H1 (cell line): Measurements from ENCODE around the gene AMN. TPM values are rescaled to one million over a fixed set of nuclear protein-coding genes. Genes with fewer than 3 reads are reported as not detected.

Experiments used
- CTCF ChIA-PET: fragments of 300-600 bp; sonication (Branson Sonifier 250); formaldehyde crosslinking; loops from one replicate; lab custom pipeline; 2021; ENCODE audit not compliant: partially characterized antibody; lab: Charles Lee
- POLR2A ChIA-PET: fragments of 300-600 bp; sonication (Branson Sonifier 250); formaldehyde crosslinking; loops from one replicate; lab custom pipeline; 2021; ENCODE audit warnings: inconsistent platforms; ENCODE audit not compliant: partially characterized antibody; lab: Charles Lee
- DNase-seq, 2 experiments: peaks; one replicate each; pipeline versions ENCODE4 v3.0.0 to v3.0.0-alpha.2; 2010 to 2022; ENCODE audit warnings: low spot score in 2 of 2, low read depth in 1 of 2, mixed read lengths in 1 of 2
- FAIRE-seq: peaks from 2 replicates; lab custom pipeline; 2011; peaks lifted over from hg19 to GRCh38; lab: Jason Lieb, UNC
- H2AFZ ChIP-seq: 2 replicates; pipeline ENCODE4 v1.8.1; 2012; ENCODE audit warnings: low read length, inconsistent platforms
- H2AK5ac ChIP-seq: 2 replicates; pipeline ENCODE4 v1.6.1; 2013; ENCODE audit warnings: low read depth, low read length
- H2BK120ac ChIP-seq: replicated peaks from 2 replicates; pipeline ENCODE3; 2013; ENCODE audit warnings: low read depth, low read length, inconsistent platforms
- H2BK12ac ChIP-seq: 2 replicates; pipeline ENCODE4 v1.6.1; 2013; ENCODE audit warnings: low read depth, low read length
- H2BK15ac ChIP-seq: 2 replicates; pipeline ENCODE4 v1.6.1; 2013; ENCODE audit warnings: low read length
- H2BK20ac ChIP-seq: 2 replicates; pipeline ENCODE4 v1.6.1; 2013; ENCODE audit warnings: low read length
- H2BK5ac ChIP-seq: 2 replicates; pipeline ENCODE4 v1.6.1; 2013; ENCODE audit warnings: low read depth, low read length
- H3K14ac ChIP-seq: 2 replicates; pipeline ENCODE4 v1.6.1; 2013; ENCODE audit warnings: inconsistent platforms; ENCODE audit not compliant: insufficient read length
- H3K18ac ChIP-seq: 2 replicates; pipeline ENCODE4 v1.6.1; 2013; ENCODE audit warnings: low read length; ENCODE audit errors: extremely low read depth
- H3K23ac ChIP-seq: 2 replicates; pipeline ENCODE4 v1.6.1; 2013; ENCODE audit warnings: inconsistent platforms; ENCODE audit not compliant: insufficient read length
- H3K23me2 ChIP-seq: 2 replicates; pipeline ENCODE4 v1.6.1; 2013; ENCODE audit warnings: low read depth, low read length
- H3K27ac ChIP-seq: 2 replicates; pipeline ENCODE4 v1.6.1; 2011; ENCODE audit warnings: low read depth, low read length, inconsistent platforms
- H3K27me3 ChIP-seq, 4 experiments: replicated peaks in 1 of 4; 1 replicate in 1 of 4; 2 replicates in 3 of 4; pipeline versions ENCODE4 v1.6.1 to v1.8.1; 2011 to 2013; ENCODE audit warnings: low read length in 3 of 4, mild to moderate bottlenecking in 3 of 4, inconsistent platforms in 2 of 4, mixed read lengths in 2 of 4, moderate library complexity in 1 of 4; ENCODE audit not compliant: control insufficient read depth in 3 of 4, insufficient read depth in 3 of 4; ENCODE audit errors: extremely low read depth in 1 of 4
- H3K36me3 ChIP-seq, 4 experiments: 2 replicates each; pipeline versions ENCODE4 v1.6.1 to v1.8.1; 2011 to 2013; ENCODE audit warnings: mild to moderate bottlenecking in 4 of 4, low read length in 3 of 4, moderate library complexity in 2 of 4, control low read depth in 1 of 4, inconsistent platforms in 1 of 4; ENCODE audit not compliant: insufficient read depth in 4 of 4, control insufficient read depth in 2 of 4
- H3K4ac ChIP-seq: replicated peaks from 2 replicates; pipeline ENCODE3; 2013; ENCODE audit warnings: low read length, low read depth, mixed read lengths, inconsistent platforms; ENCODE audit not compliant: insufficient read length
- H3K4me1 ChIP-seq, 4 experiments: replicated peaks in 1 of 4; 1 replicate in 1 of 4; 2 replicates in 3 of 4; pipeline versions ENCODE4 v1.6.1 to v1.8.1; 2011 to 2013; ENCODE audit warnings: low read length in 3 of 4, inconsistent platforms in 2 of 4, mixed read lengths in 1 of 4; ENCODE audit not compliant: insufficient read depth in 4 of 4, control insufficient read depth in 3 of 4
- H3K4me2 ChIP-seq, 2 experiments: 2 replicates each; pipeline versions ENCODE4 v1.6.1 to v1.8.1; 2011 to 2013; ENCODE audit warnings: low read depth in 2 of 2, low read length in 2 of 2, control low read depth in 1 of 2, inconsistent platforms in 1 of 2, mild to moderate bottlenecking in 1 of 2; ENCODE audit not compliant: insufficient read depth in 1 of 2
- H3K4me3 ChIP-seq, 4 experiments: fragments of 200-600, 300-600 bp in 1 of 4; sonication (generic), shearing (Covaris generic), sonication (Bioruptor Twin) in 1 of 4; 2 replicates each; pipeline versions ENCODE4 v1.5.1 to v1.8.1; 2011 to 2016; ENCODE audit warnings: low read length in 4 of 4, low read depth in 3 of 4, control low read depth in 2 of 4, inconsistent platforms in 2 of 4, mild to moderate bottlenecking in 2 of 4, mixed read lengths in 1 of 4, moderate library complexity in 1 of 4; ENCODE audit not compliant: insufficient read depth in 2 of 4; ENCODE audit errors: extremely low read depth in 1 of 4
- H3K56ac ChIP-seq: replicated peaks from 2 replicates; pipeline ENCODE3; 2013; ENCODE audit warnings: low read depth, mild to moderate bottlenecking, mixed read lengths, low read length, inconsistent platforms; ENCODE audit not compliant: insufficient read length
- H3K79me1 ChIP-seq: 2 replicates; pipeline ENCODE4 v1.6.1; 2013; ENCODE audit warnings: low read depth, low read length, control low read depth
- H3K79me2 ChIP-seq, 2 experiments: 2 replicates each; pipeline versions ENCODE4 v1.6.1 to v1.8.1; 2012 to 2013; ENCODE audit warnings: low read length in 2 of 2, mild to moderate bottlenecking in 2 of 2, inconsistent platforms in 1 of 2; ENCODE audit not compliant: insufficient read depth in 2 of 2, control insufficient read depth in 1 of 2
- H3K9ac ChIP-seq, 4 experiments: replicated peaks in 1 of 4; 1 replicate in 1 of 4; 2 replicates in 3 of 4; pipeline versions ENCODE4 v1.6.1 to v1.8.1; 2011 to 2013; ENCODE audit warnings: low read depth in 3 of 4, low read length in 3 of 4, control low read depth in 2 of 4, mild to moderate bottlenecking in 2 of 4, moderate library complexity in 2 of 4, inconsistent platforms in 1 of 4; ENCODE audit errors: extremely low read depth in 1 of 4
- H3K9me3 ChIP-seq, 2 experiments: 2 replicates each; pipeline versions ENCODE4 v1.6.1 to v1.8.1; 2012 to 2013; ENCODE audit warnings: mild to moderate bottlenecking in 2 of 2, moderate library complexity in 2 of 2, control low read depth in 1 of 2, inconsistent platforms in 1 of 2, low read depth in 1 of 2, low read length in 1 of 2, mixed read lengths in 1 of 2; ENCODE audit not compliant: insufficient read depth in 2 of 2
- H4K20me1 ChIP-seq, 2 experiments: replicated peaks in 1 of 2; 2 replicates each; pipeline versions ENCODE3 to v1.8.1; 2011 to 2013; ENCODE audit warnings: inconsistent platforms in 2 of 2, low read length in 2 of 2, mild to moderate bottlenecking in 1 of 2; ENCODE audit not compliant: insufficient read depth in 2 of 2, control insufficient read depth in 1 of 2
- H4K5ac ChIP-seq: 2 replicates; pipeline ENCODE4 v1.6.1; 2013; ENCODE audit warnings: low read length, low read depth, mixed read lengths, inconsistent platforms; ENCODE audit not compliant: insufficient read length
- H4K8ac ChIP-seq: 2 replicates; pipeline ENCODE4 v1.8.0; 2013; ENCODE audit warnings: mild to moderate bottlenecking, moderate library complexity, low read length, inconsistent platforms; ENCODE audit not compliant: insufficient read depth; ENCODE audit errors: extremely low read depth
- H4K91ac ChIP-seq: replicated peaks from 2 replicates; pipeline ENCODE3; 2013; ENCODE audit warnings: low read length, mixed read lengths, inconsistent platforms; ENCODE audit not compliant: insufficient read length
- ASH2L ChIP-seq: fragments of 200-600, 300-600 bp; sonication (generic); IDR thresholded peaks from one replicate; pipeline ENCODE4 v1.7.1; 2017; ENCODE audit warnings: low read length
- BACH1 ChIP-seq: IDR thresholded peaks from 2 replicates; pipeline ENCODE4 v1.6.1; 2012; ENCODE audit warnings: low read length, improper control_type of control experiment
- BCL11A ChIP-seq, 2 experiments: IDR thresholded peaks; one replicate each; pipeline ENCODE4 v1.6.1; 2011; ENCODE audit warnings: low read depth in 2 of 2, low read length in 2 of 2, mild to moderate bottlenecking in 2 of 2
- CBX8 ChIP-seq: fragments of 300-800, 300-1000 bp; sonication (generic); IDR thresholded peaks from 2 replicates; pipeline ENCODE4 v1.7.1; 2016; ENCODE audit warnings: low read depth, low read length, borderline replicate concordance
- EZH2 ChIP-seq: fragments of 200-600 bp; sonication (generic); IDR thresholded peaks from 2 replicates; pipeline ENCODE4 v1.7.1; 2012; ENCODE audit warnings: low read depth, mild to moderate bottlenecking, moderate library complexity, low read length, inconsistent platforms; ENCODE audit not compliant: severe bottlenecking
- GABPA ChIP-seq: IDR thresholded peaks from 2 replicates; pipeline ENCODE4 v1.6.1; 2011; ENCODE audit warnings: mild to moderate bottlenecking, low read length, moderate library complexity, borderline replicate concordance; ENCODE audit not compliant: insufficient read depth
- GTF2F1 ChIP-seq: IDR thresholded peaks from 2 replicates; pipeline ENCODE4 v1.6.1; 2012; ENCODE audit warnings: low read depth, low read length, improper control_type of control experiment, borderline replicate concordance
- MAFK ChIP-seq: IDR thresholded peaks from 2 replicates; pipeline ENCODE4 v1.6.1; 2012; ENCODE audit warnings: low read depth, mild to moderate bottlenecking, improper control_type of control experiment, low read length
- PHF8 ChIP-seq: fragments of 200-600 bp; sonication (generic); conservative IDR thresholded peaks from 2 replicates; pipeline ENCODE4 v1.7.1; 2012; ENCODE audit warnings: low read depth, mild to moderate bottlenecking, inconsistent platforms, low read length, moderate library complexity
- POLR2AphosphoS5 ChIP-seq: IDR thresholded peaks from 2 replicates; pipeline ENCODE4 v1.6.1; 2011; ENCODE audit warnings: low read depth, low read length
- RFX5 ChIP-seq: IDR thresholded peaks from 2 replicates; pipeline ENCODE4 v1.6.1; 2011; ENCODE audit warnings: low read depth, low read length, improper control_type of control experiment, borderline replicate concordance
- SAP30 ChIP-seq: fragments of 300-600 bp; sonication (generic); IDR thresholded peaks from 2 replicates; pipeline ENCODE4 v1.7.1; 2012; ENCODE audit warnings: low read length, moderate library complexity, mild to moderate bottlenecking, inconsistent platforms; ENCODE audit not compliant: insufficient read depth, insufficient replicate concordance
- SRF ChIP-seq: IDR thresholded peaks from 2 replicates; pipeline ENCODE4 v1.6.1; 2011; ENCODE audit warnings: mild to moderate bottlenecking, low read depth, low read length, moderate library complexity
- SUZ12 ChIP-seq: fragments of 200-600 bp; sonication (generic); IDR thresholded peaks from 2 replicates; pipeline ENCODE4 v1.6.1; 2012; ENCODE audit warnings: mild to moderate bottlenecking, inconsistent platforms, low read length, moderate library complexity, mixed read lengths
- TCF12 ChIP-seq: IDR thresholded peaks from 2 replicates; pipeline ENCODE4 v1.6.1; 2011; ENCODE audit warnings: low read depth, mild to moderate bottlenecking, low read length
- WGBS, 2 experiments: shearing (Covaris generic) in 1 of 2; methylation state at CpG; one replicate each; pipeline versions ENCODE4 v1.1.6 to v1.1.7; 2013 to 2015; ENCODE audit warnings: low lambda C conversion rate in 2 of 2, mixed read lengths in 2 of 2, inconsistent platforms in 1 of 2, low coverage in 1 of 2, missing lambda C conversion rate in 1 of 2; ENCODE audit not compliant: insufficient replicate concordance in 2 of 2, insufficient coverage in 1 of 2, insufficient read length in 1 of 2; ENCODE audit errors: extremely low coverage in 1 of 2, missing lambda C conversion rate in 1 of 2; 5-methylcytosine and 5-hydroxymethylcytosine counted together
- polyA plus RNA-seq, 7 experiments: library from polyadenylated mRNA; depleted of rRNA in 3 of 7; stranded (reverse) in 5 of 7; unstranded in 2 of 7; fragments of >200 nt in 5 of 7; fragments of 200-250 nt in 2 of 7; gene quantifications; 1 replicate in 5 of 7; 2 replicates in 1 of 7; 4 replicates in 1 of 7; pipeline versions ENCODE4 v1.2.1 to v1.2.3, GENCODE V29; 2011 to 2013; ENCODE audit warnings: missing spikeins in 2 of 7, mixed read lengths in 2 of 7
- total RNA-seq: library from RNA; stranded (reverse); fragmentation: NEBNext Ultra II Directional; extraction: Animal tissue kit (Norgen Biotek cat#: 25700); gene quantifications from 2 replicates; pipeline ENCODE4 v1.2.1, GENCODE V29; 2021

Gene AMN
- total and polyA plus RNA-seq, 2 of the 8 experiments (the other 6 are each of a cell fraction or from before 2014, with no cell fraction given), result 0.77 to 1.5 TPM

DNA sequence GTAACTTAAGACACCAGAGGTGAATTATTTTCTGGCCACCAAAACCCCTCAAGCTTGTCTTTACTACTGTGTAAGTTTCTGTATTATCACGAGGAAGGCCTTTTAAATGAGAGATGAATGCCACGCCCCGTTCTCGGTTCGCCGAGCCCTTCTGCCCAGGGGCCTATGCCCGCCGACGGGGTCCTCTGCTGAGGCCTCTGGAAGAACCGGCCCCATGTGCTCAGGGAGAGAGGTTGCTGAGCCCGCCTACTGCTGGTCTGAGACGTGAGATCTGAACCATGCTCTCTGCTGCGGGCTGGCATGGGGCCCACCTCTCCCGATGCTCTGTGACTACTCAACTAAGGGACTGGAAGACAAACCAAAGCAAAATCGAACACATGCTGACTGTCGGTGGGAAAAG is 21.0 kb downstream of the AMN start:
- H3K18ac ChIP-seq, result no peak overlapping the region
- no peaks in the 10 kb centered on the region for H3K27me3 ChIP-seq
- H3K36me3 ChIP-seq, result peaks cover 5 to 54% (median 33%) of the 10 kb centered on the region in 4 experiments
- peaks cover 0 to 8% of the 10 kb centered on the region in 2 experiments for H4K20me1 ChIP-seq
- ChIA-PET POLR2A (no interaction called here), CTCF (interaction anchor here (0.6 to 1.7 kb wide), 4 partner anchors 11 to 608 kb away, joined by 3 to 5 read pairs (median 4); no protein-coding TSS in a partner anchor)
- H3K23me2 ChIP-seq, result no peaks in the 10 kb centered on the region
- H2BK5ac ChIP-seq, result no peak overlapping the region
- no peak overlapping the region for H4K91ac ChIP-seq
- H2BK15ac ChIP-seq, result no peak overlapping the region
- no peak overlapping the region for H4K8ac ChIP-seq
- H3K9ac ChIP-seq, result no peak overlapping the region
- H2AK5ac ChIP-seq, result no peak overlapping the region
- no peaks in the 10 kb centered on the region for H3K79me2 ChIP-seq
- no peak overlapping the region for H2AFZ ChIP-seq
- H2BK12ac ChIP-seq, result no peak overlapping the region
- no peak overlapping the region for H4K5ac ChIP-seq
- no peak for FAIRE-seq
- H2BK120ac ChIP-seq, result no peak overlapping the region
- H3K27ac ChIP-seq, result no peak overlapping the region
- H3K14ac ChIP-seq, result no peak overlapping the region
- H3K4me3 ChIP-seq, result no peak overlapping the region
- H3K9me3 ChIP-seq, result no peaks in the 10 kb centered on the region
- no peaks in the 10 kb centered on the region for H3K79me1 ChIP-seq
- no peak overlapping the region for H3K23ac ChIP-seq
- H3K4ac ChIP-seq, result no peak overlapping the region
- H3K4me1 ChIP-seq, result no peaks in the 10 kb centered on the region
- H3K4me2 ChIP-seq, result no peak overlapping the region
- H2BK20ac ChIP-seq, result no peak overlapping the region
- H3K56ac ChIP-seq, result no peak overlapping the region
- 92% methylated on average over 16 of the region's 16 CpGs; no CpG with 5 or more reads in 1 of the 2 experiments for WGBS, 2 experiments
- no peak for DNase-seq
- TF ChIP-seq ASH2L (no peak), CBX8 (no peak), PHF8 (no peak), POLR2AphosphoS5 (no peak), BCL11A (IDR thresholded peaks at IDR 0.05; ENCODE audit: low read depth in 2 of 2, low read length in 2 of 2) (no peak), SAP30 (no peak), MAFK (no peak), SRF (no peak), RFX5 (no peak), BACH1 (no peak), GABPA (no peak), TCF12 (no peak), GTF2F1 (no peak), SUZ12 (no peak), EZH2 (no peak)
